ENCODE data around the gene ONECUT3. TPM values are rescaled to one million over a fixed set of nuclear protein-coding genes. Genes with fewer than 3 reads are reported as not detected.
"Not testable (repeated sequence)": the region's sequence is repeated elsewhere in the genome, so short reads cannot be mapped to it uniquely, and the experiment has no call there.

Gene ONECUT3
- total RNA-seq, 1 donor from 2014 or later, result 6.3 TPM

- DNase-seq (ENCODE audit: low spot score), result no peak
These were observed 2.3 kb downstream of the ONECUT3 start for GRCh38 chr19:1755467-1756171.

DNA sequence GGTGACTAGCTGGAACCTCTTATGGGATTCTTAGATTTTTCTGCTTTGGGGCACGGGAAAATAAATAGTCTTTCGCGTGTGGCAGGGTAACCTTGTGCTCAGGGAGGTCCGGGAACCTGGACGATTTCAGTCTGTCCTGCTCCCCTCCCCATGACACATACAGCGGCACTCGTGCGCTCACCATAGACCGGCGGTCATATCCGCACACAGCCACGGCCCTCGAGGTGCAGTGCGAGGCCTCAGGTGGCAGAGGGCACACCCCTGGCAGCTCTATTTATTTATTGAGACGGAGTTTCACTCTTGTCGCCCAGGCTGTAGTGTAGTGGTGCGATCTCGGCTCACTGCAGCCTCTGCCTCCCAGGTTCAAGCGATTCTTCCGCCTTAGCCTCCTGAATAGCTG is 3.0 kb downstream of the ONECUT3 start:
- DNase-seq (ENCODE audit: low spot score), result no peak

- no peak for DNase-seq (ENCODE audit: low spot score)
These were observed 3.6 kb downstream of the ONECUT3 start for GRCh38 chr19:1756705-1757465.

DNA sequence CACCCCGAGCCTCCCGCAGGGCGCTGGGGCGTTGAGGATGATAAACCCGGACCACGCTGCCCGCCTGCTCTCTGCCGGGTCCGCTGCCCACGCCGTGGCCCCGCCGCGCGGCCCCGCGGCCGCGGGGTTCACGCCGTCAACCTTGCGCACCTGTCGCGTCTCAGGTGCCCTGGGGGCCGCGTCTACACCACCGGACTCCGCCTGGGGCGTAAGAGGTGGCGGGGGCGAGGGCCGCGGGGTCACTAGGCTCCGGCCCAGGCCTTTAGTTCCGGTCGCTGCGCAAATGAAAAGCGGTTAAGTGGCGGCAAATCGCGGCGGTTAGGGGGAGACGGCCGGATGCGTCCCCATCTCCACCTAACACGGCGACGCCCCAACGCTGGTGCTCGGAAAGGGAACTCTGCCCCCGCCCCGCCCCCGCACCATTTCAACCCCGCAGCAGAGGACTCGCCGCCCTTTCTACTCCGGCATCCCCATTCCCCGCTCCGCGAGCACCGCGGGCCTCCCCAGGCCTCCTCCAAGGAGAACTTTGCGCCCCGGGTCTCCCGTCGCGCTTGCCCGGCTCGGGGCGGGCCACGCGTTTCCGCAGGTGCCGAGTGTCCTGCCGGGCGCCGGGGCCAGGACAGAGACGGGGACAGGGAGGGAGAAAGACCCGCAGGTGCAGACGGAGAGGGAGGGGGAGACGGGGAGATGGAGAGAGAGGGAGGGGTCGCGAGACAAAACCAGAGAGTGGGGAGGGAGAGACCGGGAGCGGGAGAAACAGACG is 4.3 kb downstream of the ONECUT3 start:
- no peak for DNase-seq (ENCODE audit: low spot score)

DNA sequence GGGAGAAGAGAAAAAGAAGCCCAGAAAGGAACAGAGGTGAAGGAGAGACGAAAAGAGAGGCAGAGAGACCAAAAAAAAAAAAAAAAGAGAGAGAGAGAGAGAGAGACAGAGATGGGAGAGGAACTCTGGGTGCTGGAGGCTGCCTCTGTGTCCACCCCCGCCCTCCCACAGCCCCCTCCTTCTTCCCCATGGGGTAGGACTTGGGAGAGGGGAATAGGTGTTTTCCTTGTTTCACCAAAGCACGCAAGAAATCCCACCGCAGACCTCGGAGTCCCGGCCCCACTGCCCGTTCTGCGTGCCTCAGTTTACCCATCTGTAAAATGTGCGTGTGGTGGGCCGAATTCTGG is 4.9 kb downstream of the ONECUT3 start:
- DNase-seq (ENCODE audit: low spot score), result no peak

DNA sequence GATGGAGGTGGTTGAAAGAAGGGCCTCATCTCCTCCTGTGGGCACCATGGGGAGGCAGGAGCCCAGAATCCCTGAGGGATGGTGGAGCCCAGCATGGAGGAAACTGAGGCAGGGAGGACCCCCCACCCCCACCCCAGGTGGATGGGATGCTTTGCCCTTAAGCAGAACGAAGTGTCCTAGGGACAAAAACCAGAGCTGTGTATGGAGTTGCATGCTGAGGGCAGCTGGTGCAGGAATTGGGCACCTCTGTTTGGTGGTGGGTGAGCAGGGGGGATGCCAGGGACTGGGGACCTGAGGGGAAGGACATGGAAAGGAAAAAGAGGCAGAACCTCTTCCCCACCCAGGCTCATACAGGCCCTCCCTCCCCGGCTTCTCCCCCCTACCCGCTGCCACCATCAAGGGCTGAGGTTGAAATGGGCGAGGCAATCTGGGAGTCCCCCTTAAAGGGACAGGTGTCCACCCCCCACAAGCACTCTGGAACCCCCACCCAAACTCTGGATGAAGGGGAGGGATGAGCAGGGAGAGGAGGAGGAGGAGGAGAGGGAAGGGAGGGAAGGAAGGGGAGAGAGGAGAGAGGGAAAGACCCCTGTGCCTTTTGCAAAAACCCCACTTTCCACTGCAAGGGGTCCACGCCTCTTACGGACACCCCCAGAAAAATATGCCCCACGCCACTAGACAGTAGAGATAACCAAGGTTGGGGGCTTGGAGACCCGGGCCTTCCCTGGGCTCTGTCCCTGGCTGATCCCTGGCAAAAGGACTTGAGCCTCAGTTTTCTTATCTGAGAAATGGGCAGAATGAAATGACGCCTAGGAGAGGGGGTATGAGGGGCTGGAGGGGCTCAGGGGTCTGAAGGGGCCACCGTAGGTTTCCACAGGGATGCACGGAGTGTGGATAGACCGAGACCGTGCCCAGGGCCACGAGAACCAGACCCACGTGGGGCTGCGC is 5.9 kb downstream of the ONECUT3 start:
- DNase-seq (ENCODE audit: low spot score), result no peak

- DNase-seq (ENCODE audit: low spot score), result no peak
These were observed 6.7 kb downstream of the ONECUT3 start for GRCh38 chr19:1760020-1760419.

- not testable (repeated sequence) for DNase-seq (ENCODE audit: low spot score)
These were observed 7.7 kb downstream of the ONECUT3 start for GRCh38 chr19:1760786-1761527.

DNA sequence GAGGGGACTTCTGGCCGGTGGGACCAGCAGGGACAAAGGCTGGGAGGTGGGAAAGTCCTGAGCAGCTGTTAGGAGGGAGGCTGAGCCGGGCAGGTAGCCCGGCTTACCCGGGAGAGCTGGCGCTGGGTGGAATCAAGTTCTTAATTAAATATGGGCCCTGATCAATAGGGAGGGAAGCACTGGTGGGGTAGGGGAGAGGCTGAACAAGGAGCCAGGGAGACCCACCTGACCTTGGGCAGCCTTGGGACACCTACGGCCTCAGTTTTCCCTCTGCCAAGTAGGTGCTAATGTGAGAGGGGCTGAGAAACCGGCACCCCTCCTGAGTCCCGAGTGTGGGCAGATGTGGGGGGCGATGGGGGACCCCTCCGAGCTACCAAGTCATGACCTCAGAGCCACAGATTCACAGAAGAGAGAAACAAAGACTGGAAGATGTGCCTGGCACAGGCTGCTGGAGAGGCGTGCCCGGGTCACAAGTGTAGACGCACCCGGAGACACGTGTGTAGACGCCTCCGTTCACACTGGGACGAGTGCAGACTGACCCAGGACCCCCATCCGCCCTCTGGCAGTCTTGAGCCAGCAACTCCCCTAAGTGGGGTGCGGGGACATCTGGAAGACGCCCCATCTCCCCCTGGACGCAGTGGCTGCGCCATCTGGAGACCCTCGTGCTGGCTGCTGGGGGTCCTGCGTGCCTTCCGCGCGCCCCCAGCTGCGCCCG is 8.4 kb downstream of the ONECUT3 start:
- DNase-seq (ENCODE audit: low spot score), result no peak

- no peak for DNase-seq (ENCODE audit: low spot score)
These were observed 9.2 kb downstream of the ONECUT3 start for GRCh38 chr19:1762243-1763117.

DNA sequence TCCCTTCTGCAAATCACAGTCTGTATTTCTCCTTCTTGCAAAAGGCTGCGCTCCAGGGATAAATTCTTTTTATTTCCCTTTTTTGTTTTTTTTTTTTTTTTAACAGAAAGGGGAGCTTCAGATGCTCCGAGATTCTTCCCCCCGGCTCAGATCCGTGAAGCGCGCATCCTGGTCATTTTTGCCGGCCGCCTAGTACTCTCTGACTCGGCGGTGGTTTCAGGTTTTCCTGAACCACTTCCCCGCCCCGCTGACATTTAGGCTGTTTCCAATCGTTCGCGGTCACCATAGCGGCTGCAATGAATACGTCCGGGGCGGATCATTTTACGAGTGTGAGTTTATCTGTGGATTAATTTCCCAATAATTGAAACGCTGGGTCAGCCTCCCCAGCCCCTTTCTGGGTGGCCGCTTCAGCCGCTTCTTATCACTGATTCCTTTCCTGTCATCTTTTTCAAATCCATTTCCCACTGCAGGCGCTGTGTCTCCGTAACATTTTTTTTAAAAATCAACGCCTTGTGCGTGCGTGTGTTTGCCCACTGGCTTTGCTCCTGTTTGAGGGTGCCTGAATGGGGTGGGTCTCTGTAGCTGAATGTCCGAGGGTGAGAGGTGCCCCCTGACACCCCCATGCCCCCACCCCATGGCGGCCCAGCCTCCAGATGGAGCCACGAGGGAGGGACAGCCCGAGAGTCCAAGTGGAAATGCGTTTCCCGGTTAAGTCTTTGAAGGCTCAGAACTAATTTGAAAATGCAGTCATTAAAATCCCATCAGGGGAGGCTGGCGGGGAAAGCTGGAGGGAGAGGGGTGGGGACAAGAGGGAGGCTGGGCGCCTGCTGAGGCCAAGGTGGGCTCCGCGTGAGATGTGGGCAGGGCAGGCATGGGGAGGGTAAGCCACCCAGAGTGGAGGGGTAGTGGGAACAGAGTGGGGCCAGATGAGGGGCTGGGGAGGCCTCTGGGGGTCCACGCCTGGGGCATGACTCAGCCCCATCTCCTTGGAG is 10.6 kb downstream of the ONECUT3 start:
- DNase-seq (ENCODE audit: low spot score), result no peak

DNA sequence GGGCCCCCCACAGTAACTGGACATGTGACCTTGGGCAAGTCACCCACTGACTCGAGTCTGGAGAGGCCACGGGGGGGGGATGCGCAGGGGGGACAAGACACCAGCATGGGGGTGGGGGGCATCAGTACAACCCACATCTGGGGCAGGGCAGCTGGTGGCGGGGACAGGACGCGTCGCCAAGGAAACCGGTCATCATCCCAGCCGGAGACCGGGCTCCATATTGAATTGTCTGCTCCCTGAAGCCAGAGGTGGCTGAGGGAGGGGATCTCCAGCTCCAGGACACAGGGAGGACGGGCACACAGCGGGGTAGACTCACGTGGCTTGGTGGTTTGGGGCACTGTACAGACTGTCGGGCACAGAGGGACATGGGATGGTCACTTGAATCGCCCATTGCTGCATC is 11.4 kb downstream of the ONECUT3 start:
- DNase-seq (ENCODE audit: low spot score), result no peak

DNA sequence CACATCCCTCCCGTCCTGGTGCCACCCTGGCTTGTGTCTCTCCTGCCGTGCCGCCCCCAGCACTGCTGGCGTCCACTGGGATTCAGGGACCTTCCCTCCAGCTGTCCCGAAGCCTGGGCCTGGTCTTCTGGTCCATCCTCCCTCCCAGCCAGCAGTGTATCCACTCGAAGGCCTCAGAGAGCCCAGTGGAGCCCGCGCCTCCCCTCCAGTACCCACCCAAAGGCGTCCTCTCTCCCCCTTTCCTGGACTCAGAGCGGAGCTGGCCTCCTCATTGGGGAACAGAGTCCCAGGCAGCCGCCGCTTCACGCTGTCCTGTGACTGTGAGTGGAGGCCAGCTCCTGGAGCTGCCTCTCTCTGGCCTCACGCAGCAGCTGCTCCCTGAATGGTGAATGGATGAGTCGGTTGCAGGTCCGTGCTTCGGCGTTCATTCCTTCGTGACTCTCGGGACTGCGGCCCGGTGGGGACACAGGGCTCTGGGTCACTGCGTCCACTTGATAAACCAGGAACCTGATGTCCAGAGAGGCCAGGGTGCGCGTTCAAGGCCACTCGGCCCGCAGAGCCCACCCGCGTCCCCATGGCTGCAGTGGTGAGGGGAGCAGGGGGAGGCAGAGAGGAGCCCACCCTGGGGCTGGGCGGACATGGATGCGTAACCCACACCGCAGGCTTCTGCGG is 12.1 kb downstream of the ONECUT3 start:
- DNase-seq (ENCODE audit: low spot score), result no peak

DNA sequence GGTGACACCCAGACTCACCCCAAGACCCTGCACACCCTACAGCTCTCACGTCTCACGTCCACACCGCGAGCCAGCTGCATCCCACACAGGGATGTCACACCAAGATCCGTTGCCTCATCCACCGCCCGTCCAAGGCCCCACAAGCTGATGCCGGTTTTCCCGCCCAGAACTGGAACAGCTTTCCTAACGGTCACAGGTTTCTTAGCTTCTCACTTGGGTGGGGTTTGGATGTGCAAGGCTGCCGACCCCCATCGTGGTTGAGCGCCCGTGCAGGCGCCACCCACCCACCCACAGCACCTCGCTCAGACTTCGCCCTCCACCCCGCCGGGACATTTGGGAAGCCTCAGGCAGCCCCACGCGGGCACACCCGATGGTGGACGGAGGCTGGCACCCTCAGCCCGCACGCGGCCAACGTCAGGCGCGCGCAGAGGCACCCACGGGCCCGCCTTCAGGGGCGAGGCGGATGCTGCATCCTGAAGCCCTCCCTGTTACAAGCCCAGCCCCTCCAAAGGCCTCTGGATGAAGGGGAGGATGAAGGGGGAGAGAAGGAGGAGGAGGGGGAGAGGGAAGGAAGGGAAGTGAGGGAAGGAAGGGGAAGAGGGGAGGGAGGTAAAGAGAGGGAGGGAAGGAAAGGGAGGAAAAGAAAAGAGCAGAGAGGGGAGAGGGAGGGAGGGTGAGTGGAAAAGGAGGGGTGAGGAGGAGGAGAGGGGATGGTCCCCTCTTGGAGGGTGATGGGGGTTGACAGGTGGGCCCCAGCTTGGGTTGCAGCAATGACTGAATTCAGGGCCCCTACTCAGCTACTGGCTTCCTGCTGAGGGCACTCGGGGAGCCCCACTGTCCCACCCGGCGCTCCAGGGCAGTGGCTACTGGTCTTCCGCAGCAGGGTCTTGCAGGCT is 12.8 kb downstream of the ONECUT3 start:
- DNase-seq (ENCODE audit: low spot score), result no peak

DNA sequence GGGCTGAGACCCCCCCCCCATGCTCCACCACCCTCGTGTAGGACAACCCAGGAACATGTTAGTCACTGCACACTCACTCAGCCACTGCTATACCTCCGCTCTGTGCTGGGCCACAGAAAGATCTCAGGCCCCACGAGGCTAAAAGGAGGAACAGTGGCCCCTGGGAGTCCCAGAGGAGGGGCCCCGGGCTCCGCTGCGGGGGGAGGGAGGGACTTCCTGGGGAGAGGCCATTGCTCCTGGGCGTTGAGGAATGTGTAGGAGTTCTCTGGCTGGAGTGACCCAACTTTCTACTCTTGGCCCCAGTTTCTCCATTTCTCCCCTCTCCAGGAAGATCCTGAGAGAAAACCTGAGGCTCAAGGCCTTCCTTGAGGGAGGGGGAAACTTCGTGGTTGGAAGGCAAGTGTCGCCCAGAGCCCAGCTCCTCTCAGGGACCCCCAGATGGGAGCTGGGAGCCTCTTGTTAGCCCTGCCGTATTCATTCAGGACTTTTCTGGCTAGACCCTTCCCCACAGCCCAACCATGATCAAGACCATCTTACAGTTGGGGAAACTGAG is 13.6 kb downstream of the ONECUT3 start:
- no peak for DNase-seq (ENCODE audit: low spot score)

DNA sequence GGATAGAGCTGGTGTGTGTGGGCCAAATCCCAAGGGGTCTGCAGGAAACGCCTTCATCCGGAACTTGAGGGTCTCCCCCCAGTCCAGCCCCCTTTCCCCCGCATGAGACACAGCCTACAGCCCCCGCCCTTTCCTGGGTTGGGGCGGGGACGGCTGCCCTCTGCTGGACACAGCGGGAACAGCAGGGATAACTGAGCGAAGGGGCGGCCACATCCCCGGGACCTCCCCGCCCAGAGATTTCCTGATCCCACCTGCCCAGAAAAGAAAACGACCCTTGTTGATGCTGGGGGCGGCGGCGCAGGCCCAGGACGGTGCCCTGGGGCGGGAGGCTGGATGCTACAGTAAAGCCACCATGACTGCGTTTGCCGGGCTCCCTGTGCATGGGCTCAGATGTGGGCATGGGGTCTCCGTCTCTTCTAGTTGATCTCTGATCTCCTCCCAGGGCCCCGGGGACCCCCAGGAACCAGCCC is 14.2 kb downstream of the ONECUT3 start:
- DNase-seq (ENCODE audit: low spot score), result peak; percentile 38
